Measurements from ENCODE around the gene ERGIC2.

Gene ERGIC2

GRCh38 chr12:29426498-29426897 lies 45.5 kb upstream of the ERGIC2 start:
- H3K36me3 ChIP-seq (replicated peaks), result no peaks in the 10 kb centered on the region
- H3K4me3 ChIP-seq (ENCODE audit: low read depth, low read length), result no peak overlapping the region
- no peak for DNase-seq
- in situ Hi-C loops (cut with HindIII; ENCODE audit: low pct_ligation_motif_present, low sequenced_read_pairs), result no loop called here
- TF ChIP-seq CTCF (IDR thresholded peaks at IDR 0.05; ENCODE audit: low read depth, low read length, missing control alignments), result no peak
- no peak overlapping the region for H3K27ac ChIP-seq
- no peaks in the 10 kb centered on the region for H3K27me3 ChIP-seq (replicated peaks)

GRCh38 chr12:29425722-29426121 lies 44.8 kb upstream of the ERGIC2 start:
- in situ Hi-C loops (cut with HindIII; ENCODE audit: low pct_ligation_motif_present, low sequenced_read_pairs), result no loop called here
- no peak for TF ChIP-seq CTCF (IDR thresholded peaks at IDR 0.05; ENCODE audit: low read depth, low read length, missing control alignments)
- DNase-seq, result no peak
- H3K27ac ChIP-seq, result no peak overlapping the region
- H3K27me3 ChIP-seq (replicated peaks), result no peaks in the 10 kb centered on the region
- H3K36me3 ChIP-seq (replicated peaks), result no peaks in the 10 kb centered on the region
- no peak overlapping the region for H3K4me3 ChIP-seq (ENCODE audit: low read depth, low read length)

GRCh38 chr12:29416748-29417147 lies 35.8 kb upstream of the ERGIC2 start:
- no peaks in the 10 kb centered on the region for H3K27me3 ChIP-seq (replicated peaks)
- no peak for DNase-seq
- no peak for TF ChIP-seq CTCF (IDR thresholded peaks at IDR 0.05; ENCODE audit: low read depth, low read length, missing control alignments)
- no peak overlapping the region for H3K27ac ChIP-seq
- no peaks in the 10 kb centered on the region for H3K36me3 ChIP-seq (replicated peaks)
- H3K4me3 ChIP-seq (ENCODE audit: low read depth, low read length), result no peak overlapping the region
- in situ Hi-C loops (cut with HindIII; ENCODE audit: low pct_ligation_motif_present, low sequenced_read_pairs), result no loop called here

GRCh38 chr12:29415111-29415510 lies 34.1 kb upstream of the ERGIC2 start:
- no peak overlapping the region for H3K4me3 ChIP-seq (ENCODE audit: low read depth, low read length)
- H3K27ac ChIP-seq, result no peak overlapping the region
- in situ Hi-C loops (cut with HindIII; ENCODE audit: low pct_ligation_motif_present, low sequenced_read_pairs), result no loop called here
- DNase-seq, result no peak
- no peaks in the 10 kb centered on the region for H3K27me3 ChIP-seq (replicated peaks)
- TF ChIP-seq CTCF (IDR thresholded peaks at IDR 0.05; ENCODE audit: low read depth, low read length, missing control alignments), result no peak
- no peaks in the 10 kb centered on the region for H3K36me3 ChIP-seq (replicated peaks)

- DNase-seq, result no peak
- in situ Hi-C loops (cut with HindIII; ENCODE audit: low pct_ligation_motif_present, low sequenced_read_pairs), result no loop called here
- Histone ChIP-seq H3K27me3 (replicated peaks) (no peaks in the 10 kb centered on the region), H3K27ac (no peak overlapping the region), H3K36me3 (replicated peaks) (no peaks in the 10 kb centered on the region), H3K4me3 (ENCODE audit: low read depth, low read length) (no peak overlapping the region)
- no peak for TF ChIP-seq CTCF (IDR thresholded peaks at IDR 0.05; ENCODE audit: low read depth, low read length, missing control alignments)
Measured at GRCh38 chr12:29414368-29414767, 33.4 kb upstream of the ERGIC2 start.

GRCh38 chr12:29405561-29405960 lies 24.6 kb upstream of the ERGIC2 start:
- in situ Hi-C loops (cut with HindIII; ENCODE audit: low pct_ligation_motif_present, low sequenced_read_pairs), result no loop called here
- TF ChIP-seq CTCF (IDR thresholded peaks at IDR 0.05; ENCODE audit: low read depth, low read length, missing control alignments), result no peak
- DNase-seq, result no peak
- Histone ChIP-seq H3K27ac (no peak overlapping the region), H3K36me3 (replicated peaks) (no peaks in the 10 kb centered on the region), H3K27me3 (replicated peaks) (no peaks in the 10 kb centered on the region), H3K4me3 (ENCODE audit: low read depth, low read length) (no peak overlapping the region)

Measured in brain microvascular endothelial cell (primary cell).